K562 (cell line): ENCODE results near the gene PRDM8. TPM values are rescaled to one million over a fixed set of nuclear protein-coding genes. Genes with fewer than 3 reads are reported as not detected.

Source experiments
- AFF1 ChIP-seq, 2 experiments: fragments of 450-650 bp; IDR thresholded peaks; 2 replicates each; pipeline ENCODE4 v1.6.1; 2018; ENCODE audit warnings: mild to moderate bottlenecking in 2 of 2, low read depth in 1 of 2; ENCODE audit not compliant: partially characterized antibody in 2 of 2
- CBFA2T3 ChIP-seq: fragments of 450-650 bp; IDR thresholded peaks from 2 replicates; pipeline ENCODE4 v1.6.1; 2017
- CXXC5 ChIP-seq: fragments of 250-450 bp; sonication (Bioruptor Pico); IDR thresholded peaks from 2 replicates; pipeline ENCODE4 v1.8.0; 2022; ENCODE audit warnings: inconsistent platforms, mild to moderate bottlenecking, moderate library complexity
- EP400 ChIP-seq: fragments of 450-650 bp; IDR thresholded peaks from 2 replicates; pipeline ENCODE4 v1.6.1; 2017; ENCODE audit warnings: antibody characterized with exemption, mild to moderate bottlenecking, moderate library complexity
- FOXK1 ChIP-seq: sonication (generic); formaldehyde crosslinking; IDR thresholded peaks from 2 replicates; pipeline ENCODE4 v1.8.0; 2022; ENCODE audit warnings: missing genetic modification reagents, mild to moderate bottlenecking, borderline replicate concordance
- HES1 ChIP-seq: fragments of 450-650 bp; IDR thresholded peaks from 2 replicates; pipeline ENCODE4 v1.6.1; 2016; ENCODE audit warnings: low read depth, mild to moderate bottlenecking, moderate library complexity
- HNRNPL ChIP-seq: fragments of 200-400 bp; formaldehyde crosslinking; IDR thresholded peaks from 2 replicates; pipeline ENCODE4 v1.6.1; 2017; ENCODE audit warnings: low read depth, mild to moderate bottlenecking, low read length
- MCM5 ChIP-seq: fragments of 450-650 bp; IDR thresholded peaks from 2 replicates; pipeline ENCODE4 v1.6.1; 2016; ENCODE audit warnings: low read depth
- MCM7 ChIP-seq, 2 experiments: fragments of 450-650 bp; IDR thresholded peaks; 2 replicates each; pipeline ENCODE4 v1.6.1; 2016 to 2018
- MEF2A ChIP-seq: IDR thresholded peaks from 2 replicates; pipeline ENCODE4 v1.6.1; 2011; ENCODE audit warnings: low read depth, mild to moderate bottlenecking, low read length, moderate library complexity; ENCODE audit not compliant: control insufficient read depth
- RNF2 ChIP-seq: sonication (generic); IDR thresholded peaks from 2 replicates; pipeline ENCODE4 v1.6.1; 2016
- SRSF3 ChIP-seq: fragments of 200-400 bp; formaldehyde crosslinking; IDR thresholded peaks from 2 replicates; pipeline ENCODE4 v1.6.1; 2016; ENCODE audit warnings: mild to moderate bottlenecking, low read length, moderate library complexity; ENCODE audit not compliant: insufficient read depth
- TAF1 ChIP-seq: IDR thresholded peaks from 2 replicates; pipeline ENCODE4 v1.6.1; 2011; ENCODE audit warnings: mild to moderate bottlenecking, low read length, moderate library complexity; ENCODE audit not compliant: insufficient read depth, control insufficient read depth, severe bottlenecking; ENCODE audit errors: extremely low read depth
- ZNF274 ChIP-seq: IDR thresholded peaks from 2 replicates; pipeline ENCODE4 v1.6.1; 2011; ENCODE audit warnings: low read depth, mild to moderate bottlenecking, low read length, moderate library complexity, borderline replicate concordance
- ZNF324 ChIP-seq: fragments of 250-450 bp; sonication (Bioruptor Pico); IDR thresholded peaks from 2 replicates; pipeline ENCODE4 v1.4.0; 2020; ENCODE audit warnings: mild to moderate bottlenecking
- ZNF408 ChIP-seq: fragments of 250-450 bp; sonication (Bioruptor Pico); IDR thresholded peaks from 2 replicates; pipeline ENCODE4 v1.4.0; 2020; ENCODE audit warnings: low read depth, mild to moderate bottlenecking, moderate library complexity
- ZNF583 ChIP-seq: fragments of 250-450 bp; sonication (Bioruptor Pico); IDR thresholded peaks from 2 replicates; pipeline ENCODE4 v1.4.0; 2020
- polyA plus RNA-seq, 8 experiments: library from polyadenylated mRNA; depleted of rRNA in 4 of 8; stranded (reverse) in 5 of 8; unstranded in 3 of 8; fragments of >200 nt; fragmentation: Nextera tagmentation in 2 of 8; fragmentation: Illumina TruSeq in 1 of 8; extraction: Ambion mirVana in 2 of 8; extraction: Trizol in 1 of 8; gene quantifications; 2 replicates each; pipeline versions ENCODE4 v1.2.1 to v1.2.3, GENCODE V29; 2011 to 2014; ENCODE audit warnings: inconsistent platforms in 1 of 8, missing spikeins in 1 of 8
- total RNA-seq, 7 experiments: library from RNA; depleted of rRNA in 6 of 7; stranded (reverse); fragments of >200 nt in 6 of 7; fragmentation: Illumina TruSeq in 2 of 7; extraction: Trizol in 2 of 7; gene quantifications; 2 replicates each; pipeline versions ENCODE4 v1.2.1 to v1.2.3, GENCODE V29; 2011 to 2021; ENCODE audit warnings: low replicate concordance in 1 of 7
- TF ChIP-seq, protein P1 (sequence below): fragments of 450-650 bp; formaldehyde crosslinking; IDR thresholded peaks from 2 replicates; pipeline ENCODE4 v1.4.0; 2022; ENCODE audit warnings: missing genetic modification characterization
- TF ChIP-seq, protein P2 (sequence below): fragments of 450-650 bp; IDR thresholded peaks from 2 replicates; pipeline ENCODE4 v1.6.1; 2016
- TF ChIP-seq, protein P3 (sequence below), 2 experiments: fragments of 450-650 bp; conservative IDR thresholded peaks; 2 replicates each; pipeline ENCODE4 v1.6.1; 2017; ENCODE audit warnings: mild to moderate bottlenecking in 2 of 2, moderate library complexity in 2 of 2

PRDM8 gene
- total and polyA plus RNA-seq, 9 of the 15 experiments (the other 6 are each of a cell fraction or from before 2014, with no cell fraction given): 0.40 TPM; not detected in 8

- TF ChIP-seq, protein P1, sequence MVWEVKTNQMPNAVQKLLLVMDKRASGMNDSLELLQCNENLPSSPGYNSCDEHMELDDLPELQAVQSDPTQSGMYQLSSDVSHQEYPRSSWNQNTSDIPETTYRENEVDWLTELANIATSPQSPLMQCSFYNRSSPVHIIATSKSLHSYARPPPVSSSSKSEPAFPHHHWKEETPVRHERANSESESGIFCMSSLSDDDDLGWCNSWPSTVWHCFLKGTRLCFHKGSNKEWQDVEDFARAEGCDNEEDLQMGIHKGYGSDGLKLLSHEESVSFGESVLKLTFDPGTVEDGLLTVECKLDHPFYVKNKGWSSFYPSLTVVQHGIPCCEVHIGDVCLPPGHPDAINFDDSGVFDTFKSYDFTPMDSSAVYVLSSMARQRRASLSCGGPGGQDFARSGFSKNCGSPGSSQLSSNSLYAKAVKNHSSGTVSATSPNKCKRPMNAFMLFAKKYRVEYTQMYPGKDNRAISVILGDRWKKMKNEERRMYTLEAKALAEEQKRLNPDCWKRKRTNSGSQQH (CRISPR knock-in tag): no peak
- peak; percentile 31 for TF ChIP-seq TAF1
- TF ChIP-seq, protein P2, sequence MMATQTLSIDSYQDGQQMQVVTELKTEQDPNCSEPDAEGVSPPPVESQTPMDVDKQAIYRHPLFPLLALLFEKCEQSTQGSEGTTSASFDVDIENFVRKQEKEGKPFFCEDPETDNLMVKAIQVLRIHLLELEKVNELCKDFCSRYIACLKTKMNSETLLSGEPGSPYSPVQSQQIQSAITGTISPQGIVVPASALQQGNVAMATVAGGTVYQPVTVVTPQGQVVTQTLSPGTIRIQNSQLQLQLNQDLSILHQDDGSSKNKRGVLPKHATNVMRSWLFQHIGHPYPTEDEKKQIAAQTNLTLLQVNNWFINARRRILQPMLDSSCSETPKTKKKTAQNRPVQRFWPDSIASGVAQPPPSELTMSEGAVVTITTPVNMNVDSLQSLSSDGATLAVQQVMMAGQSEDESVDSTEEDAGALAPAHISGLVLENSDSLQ: peak; percentile 65
- no peak for TF ChIP-seq ZNF324 (CRISPR knock-in tag)
- no peak for TF ChIP-seq MCM5
- no peak for TF ChIP-seq FOXK1 (CRISPR knock-in tag)
- TF ChIP-seq MCM7 (IDR thresholded peaks at IDR 0.05): no peak
- TF ChIP-seq CBFA2T3: peak; percentile 98
- no peak for TF ChIP-seq HNRNPL
- peak; percentile 53; the same call in 1 of the 2 replicates for TF ChIP-seq MEF2A
- peak; percentile 66 for TF ChIP-seq CXXC5 (CRISPR knock-in tag)
- TF ChIP-seq, protein P3, sequence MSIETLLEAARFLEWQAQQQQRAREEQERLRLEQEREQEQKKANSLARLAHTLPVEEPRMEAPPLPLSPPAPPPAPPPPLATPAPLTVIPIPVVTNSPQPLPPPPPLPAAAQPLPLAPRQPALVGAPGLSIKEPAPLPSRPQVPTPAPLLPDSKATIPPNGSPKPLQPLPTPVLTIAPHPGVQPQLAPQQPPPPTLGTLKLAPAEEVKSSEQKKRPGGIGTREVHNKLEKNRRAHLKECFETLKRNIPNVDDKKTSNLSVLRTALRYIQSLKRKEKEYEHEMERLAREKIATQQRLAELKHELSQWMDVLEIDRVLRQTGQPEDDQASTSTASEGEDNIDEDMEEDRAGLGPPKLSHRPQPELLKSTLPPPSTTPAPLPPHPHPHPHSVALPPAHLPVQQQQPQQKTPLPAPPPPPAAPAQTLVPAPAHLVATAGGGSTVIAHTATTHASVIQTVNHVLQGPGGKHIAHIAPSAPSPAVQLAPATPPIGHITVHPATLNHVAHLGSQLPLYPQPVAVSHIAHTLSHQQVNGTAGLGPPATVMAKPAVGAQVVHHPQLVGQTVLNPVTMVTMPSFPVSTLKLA (conservative IDR thresholded peaks at IDR 0.05): peak; percentile 16 to 67; a peak in 3 of 4 replicates
- TF ChIP-seq ZNF274: peak; percentile 79
- no peak for TF ChIP-seq ZNF583
- TF ChIP-seq EP400: peak; percentile 39; the same call in 1 of the 2 replicates
- TF ChIP-seq HES1: 0 out of 2 replicates have a peak, but pooled peaks have one; percentile 30
- TF ChIP-seq ZNF408: no peak
- TF ChIP-seq AFF1 (IDR thresholded peaks at IDR 0.05; ENCODE audit: low read depth in 1 of 2, partially characterized antibody in 2 of 2): peak in 1 of 2 experiments; percentile 67
- peak; percentile 92 for TF ChIP-seq RNF2
- TF ChIP-seq SRSF3: no peak
These were observed 17.6 kb upstream of the PRDM8 start (continued) for GRCh38 chr4:80179637-80180161.
